ENCODE measurements around the gene ATP5IF1. TPM values are rescaled to one million over a fixed set of nuclear protein-coding genes. Genes with fewer than 3 reads are reported as not detected.
A peak's percentile ranks its signal among the peaks of the same experiment; 100 is the strongest.

ATP5IF1 gene
- polyA plus RNA-seq (429 and 448 TPM in 2 replicates), polyA minus RNA-seq (74.7 and 88.0 TPM in 2 replicates)

- Histone ChIP-seq H3K4me2 (ENCODE audit: low read length) (peak within 1 kb of the TSS; percentile 64), H3K4me3 (ENCODE audit: low read length) (peak within 1 kb of the TSS; percentile 88), H4K20me1 (ENCODE audit: insufficient read depth) (no peaks in the 10 kb centered on the region), H3K9me3 (ENCODE audit: low read length) (no peaks in the 10 kb centered on the region), H3K27ac (ENCODE audit: low read length) (peak within 1 kb of the TSS; percentile 93), H3K9ac (ENCODE audit: low read length) (peak within 1 kb of the TSS; percentile 96), H2AFZ (ENCODE audit: low read depth, low read length) (peak within 1 kb of the TSS; percentile 76), H3K79me2 (replicated peaks; ENCODE audit: insufficient read depth, low read length) (peaks cover 30% of the 10 kb centered on the region), H3K9me2 (ENCODE audit: insufficient read depth, low read length) (no peaks in the 10 kb centered on the region), H3F3A (ENCODE audit: insufficient read depth, low read length, poor library complexity, severe bottlenecking) (no peaks in the 10 kb centered on the region), H3K36me3 (ENCODE audit: insufficient read depth, low read length) (no peaks in the 10 kb centered on the region), H3K27me3 (ENCODE audit: insufficient read depth, low read depth, low read length) (no peaks in the 10 kb centered on the region)
- TF ChIP-seq, protein P1, sequence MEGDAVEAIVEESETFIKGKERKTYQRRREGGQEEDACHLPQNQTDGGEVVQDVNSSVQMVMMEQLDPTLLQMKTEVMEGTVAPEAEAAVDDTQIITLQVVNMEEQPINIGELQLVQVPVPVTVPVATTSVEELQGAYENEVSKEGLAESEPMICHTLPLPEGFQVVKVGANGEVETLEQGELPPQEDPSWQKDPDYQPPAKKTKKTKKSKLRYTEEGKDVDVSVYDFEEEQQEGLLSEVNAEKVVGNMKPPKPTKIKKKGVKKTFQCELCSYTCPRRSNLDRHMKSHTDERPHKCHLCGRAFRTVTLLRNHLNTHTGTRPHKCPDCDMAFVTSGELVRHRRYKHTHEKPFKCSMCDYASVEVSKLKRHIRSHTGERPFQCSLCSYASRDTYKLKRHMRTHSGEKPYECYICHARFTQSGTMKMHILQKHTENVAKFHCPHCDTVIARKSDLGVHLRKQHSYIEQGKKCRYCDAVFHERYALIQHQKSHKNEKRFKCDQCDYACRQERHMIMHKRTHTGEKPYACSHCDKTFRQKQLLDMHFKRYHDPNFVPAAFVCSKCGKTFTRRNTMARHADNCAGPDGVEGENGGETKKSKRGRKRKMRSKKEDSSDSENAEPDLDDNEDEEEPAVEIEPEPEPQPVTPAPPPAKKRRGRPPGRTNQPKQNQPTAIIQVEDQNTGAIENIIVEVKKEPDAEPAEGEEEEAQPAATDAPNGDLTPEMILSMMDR (IDR thresholded peaks at IDR 0.05; ENCODE audit: poor library complexity, severe bottlenecking), result peak; percentile 45
- TF ChIP-seq POLR2AphosphoS5 (IDR thresholded peaks at IDR 0.05), result peak; percentile 100
- peak; percentile 93 for TF ChIP-seq REST (IDR thresholded peaks at IDR 0.05; ENCODE audit: borderline replicate concordance)
- no peak for TF ChIP-seq EZH2 (IDR thresholded peaks at IDR 0.05; ENCODE audit: borderline replicate concordance, insufficient read depth, low read length, poor library complexity, severe bottlenecking)
- TF ChIP-seq MXI1 (conservative IDR thresholded peaks at IDR 0.05; ENCODE audit: poor library complexity, severe bottlenecking), result peak; percentile 81
- no peak for TF ChIP-seq EP300 (conservative IDR thresholded peaks at IDR 0.05; ENCODE audit: poor library complexity, severe bottlenecking)
- TF ChIP-seq TAF1 (IDR thresholded peaks at IDR 0.05; ENCODE audit: low read depth), result peak; percentile 99
- peak; percentile 30 for TF ChIP-seq SMC3 (conservative IDR thresholded peaks at IDR 0.05; ENCODE audit: poor library complexity)
- no peak for TF ChIP-seq RAD21 (conservative IDR thresholded peaks at IDR 0.05)
Measured at GRCh38 chr1:28235755-28236655, at the start of gene ATP5IF1. TSS of gene ATP5IF1 (plus strand) at chr1:28236124. CDS start at chr1:28236184, 60 bp downstream.

- Histone ChIP-seq H3K27me3 (ENCODE audit: insufficient read depth, low read depth, low read length) (no peaks in the 10 kb centered on the region), H3F3A (ENCODE audit: insufficient read depth, low read length, poor library complexity, severe bottlenecking) (no peaks in the 10 kb centered on the region), H3K27ac (ENCODE audit: low read length) (no peak overlapping the region), H2AFZ (ENCODE audit: low read depth, low read length) (no peak overlapping the region), H3K4me2 (ENCODE audit: low read length) (no peak overlapping the region), H3K9me3 (ENCODE audit: low read length) (no peaks in the 10 kb centered on the region), H4K20me1 (ENCODE audit: insufficient read depth) (no peaks in the 10 kb centered on the region), H3K9ac (ENCODE audit: low read length) (no peak overlapping the region), H3K9me2 (ENCODE audit: insufficient read depth, low read length) (no peaks in the 10 kb centered on the region), H3K79me2 (replicated peaks; ENCODE audit: insufficient read depth, low read length) (no peaks in the 10 kb centered on the region), H3K36me3 (ENCODE audit: insufficient read depth, low read length) (no peaks in the 10 kb centered on the region), H3K4me3 (ENCODE audit: low read length) (no peak overlapping the region)
- TF ChIP-seq SMC3 (conservative IDR thresholded peaks at IDR 0.05; ENCODE audit: poor library complexity) (no peak), RAD21 (conservative IDR thresholded peaks at IDR 0.05) (no peak), TAF1 (IDR thresholded peaks at IDR 0.05; ENCODE audit: low read depth) (no peak), MXI1 (conservative IDR thresholded peaks at IDR 0.05; ENCODE audit: poor library complexity, severe bottlenecking) (no peak), EZH2 (IDR thresholded peaks at IDR 0.05; ENCODE audit: borderline replicate concordance, insufficient read depth, low read length, poor library complexity, severe bottlenecking) (no peak), EP300 (conservative IDR thresholded peaks at IDR 0.05; ENCODE audit: poor library complexity, severe bottlenecking) (no peak), REST (IDR thresholded peaks at IDR 0.05; ENCODE audit: borderline replicate concordance) (no peak)
- TF ChIP-seq, protein P1 (IDR thresholded peaks at IDR 0.05; ENCODE audit: poor library complexity, severe bottlenecking), result no peak
Measured at GRCh38 chr1:28190337-28190979, 45.5 kb upstream of the ATP5IF1 start.
